VCaP (cell line): ENCODE results near the gene SPINK8.
"Not testable (repeated sequence)": the region's sequence is repeated elsewhere in the genome, so short reads cannot be mapped to it uniquely, and the experiment has no call there.

ENCODE experiments used
- H3K27ac ChIP-seq: fragments of 450-650 bp; 2 replicates; pipeline ENCODE4 v1.5.1; 2017
- CTCF ChIP-seq: fragments of 450-650 bp; conservative IDR thresholded peaks from 2 replicates; pipeline ENCODE4 v1.5.1; 2017; ENCODE audit warnings: mild to moderate bottlenecking, moderate library complexity

SPINK8 gene

GRCh38 chr3:48333346-48334245 lies at the start of gene SPINK8:
Gene SPINK8 (minus strand): TSS chr3:48333661. CDS start chr3:48328341, 5,320 bp downstream.
- not testable (repeated sequence) for H3K27ac ChIP-seq

- no peak overlapping the region for H3K27ac ChIP-seq
Observed at GRCh38 chr3:48372862-48373435, 39.5 kb upstream of the SPINK8 start.

GRCh38 chr3:48372377-48372770 lies 38.9 kb upstream of the SPINK8 start:
- no peak for TF ChIP-seq CTCF
- no peak overlapping the region for H3K27ac ChIP-seq

More at GRCh38 chr3:48372862-48373435, 39.5 kb upstream of the SPINK8 start:
- no peak for TF ChIP-seq CTCF

GRCh38 chr3:48371651-48372376 lies 38.4 kb upstream of the SPINK8 start, which contains the start of gene FBXW12:
Gene FBXW12 (plus strand): TSS chr3:48372219. CDS start chr3:48372768, 549 bp downstream.
- no peak for TF ChIP-seq CTCF
- no peak within 1 kb of the TSS for H3K27ac ChIP-seq

- H3K27ac ChIP-seq = no peak overlapping the region
- TF ChIP-seq CTCF = no peak
Observed at GRCh38 chr3:48370333-48370713, 36.9 kb upstream of the SPINK8 start.

GRCh38 chr3:48369693-48370332 lies 36.4 kb upstream of the SPINK8 start:
- no peak overlapping the region for H3K27ac ChIP-seq
- no peak for TF ChIP-seq CTCF

GRCh38 chr3:48367201-48367600 lies 33.7 kb upstream of the SPINK8 start:
- TF ChIP-seq CTCF = no peak

More at GRCh38 chr3:48367201-48367600, 33.7 kb upstream of the SPINK8 start:
- H3K27ac ChIP-seq = no peak overlapping the region; the same call in 1 of the 2 replicates
